Psoas muscle (tissue), 8 donors: ENCODE data around the gene TEKT5. TPM values are rescaled to one million over a fixed set of nuclear protein-coding genes. Genes with fewer than 3 reads are reported as not detected.
A peak's percentile ranks its signal among the peaks of the same experiment; 100 is the strongest.

Experiments
- ATAC-seq, 4 donors: fragments of 200-7000 bp; cut with Tn5 transposase; one replicate each; pipeline ENCODE4 v1.9.1; 2020; ENCODE audit warnings: moderate library complexity in 3 of 4, mild to moderate bottlenecking in 2 of 4
- DNase-seq, 2 donors: peaks; one replicate each; pipeline ENCODE4 v3.0.0-alpha.2; 2020
- H3K27ac ChIP-seq: fragments of 200-600 bp; one replicate; pipeline ENCODE4 v1.8.0; 2022
- H3K27me3 ChIP-seq, 3 donors: fragments of 200-600 bp in 1 of 3; one replicate each; pipeline versions ENCODE4 v1.6.1 to v1.8.0; 2013 to 2022; ENCODE audit warnings: low read length in 2 of 3, mild to moderate bottlenecking in 2 of 3, moderate library complexity in 1 of 3; ENCODE audit not compliant: insufficient read depth in 3 of 3
- H3K36me3 ChIP-seq, 2 donors: fragments of 200-600 bp in 1 of 2; one replicate each; pipeline versions ENCODE4 v1.6.1 to v1.8.0; 2013 to 2022; ENCODE audit warnings: low read depth in 1 of 2, mild to moderate bottlenecking in 1 of 2, moderate library complexity in 1 of 2; ENCODE audit not compliant: insufficient read depth in 1 of 2
- H3K4me1 ChIP-seq: fragments of 200-600 bp; one replicate; pipeline ENCODE4 v1.8.0; 2022
- H3K4me3 ChIP-seq: fragments of 200-600 bp; one replicate; pipeline ENCODE4 v1.8.0; 2022; ENCODE audit warnings: mild to moderate bottlenecking
- H3K9me3 ChIP-seq: fragments of 200-600 bp; one replicate; pipeline ENCODE4 v1.8.0; 2022
- WGBS, 3 donors: extraction: QIAGEN DNeasy Blood & Tissue Kit; methylation state at CpG; one replicate each; pipeline versions ENCODE4 v1.1.6 to v1.1.7; 2013; 5-methylcytosine and 5-hydroxymethylcytosine counted together
- intact Hi-C, 2 donors: fragments of 100-400 bp; cut with DNase I; formaldehyde crosslinking; loops; one replicate each; pipeline versions ENCODE4 v1.11.0 to v1.14.2; 2022
- polyA plus RNA-seq, 3 donors: library from polyadenylated mRNA; stranded (reverse); fragments of 200-250 nt; gene quantifications; one replicate each; pipeline ENCODE4 v1.2.3, GENCODE V29; 2013
- total RNA-seq, 4 donors: library from RNA; stranded (reverse); fragmentation: NEBNext Ultra II Directional in 2 of 4; extraction: Animal tissue kit (Norgen Biotek cat#: 25700) in 2 of 4; gene quantifications; one replicate each; pipeline versions ENCODE4 v1.2.1 to v1.2.4, GENCODE V29; 2021 to 2023
- TF ChIP-seq, protein P1 (sequence below): fragments of 200-600 bp; IDR thresholded peaks from one replicate; pipeline ENCODE4 v1.8.0; 2022; ENCODE audit warnings: antibody characterized with exemption
- donor health status: healthy with polysubstance abuse.
- donor health status: DM: no; HTN: no; CAD: no; lungs with moderate emphysema.
- donor health status: Bipolar disorder and iron deficiency.
- donor health status: healthy.
- donor health status: DM: yes; HTN: yes; CAD: no.
- donor health status: DM: no; HTN: no; CAD: no.
- donor health status: DM: no; HTN: no; CAD: no.
- donor health status: DM: yes; HTN: yes; CAD: no.

TEKT5 gene
- total and polyA plus RNA-seq, 7 donors = not detected

DNA sequence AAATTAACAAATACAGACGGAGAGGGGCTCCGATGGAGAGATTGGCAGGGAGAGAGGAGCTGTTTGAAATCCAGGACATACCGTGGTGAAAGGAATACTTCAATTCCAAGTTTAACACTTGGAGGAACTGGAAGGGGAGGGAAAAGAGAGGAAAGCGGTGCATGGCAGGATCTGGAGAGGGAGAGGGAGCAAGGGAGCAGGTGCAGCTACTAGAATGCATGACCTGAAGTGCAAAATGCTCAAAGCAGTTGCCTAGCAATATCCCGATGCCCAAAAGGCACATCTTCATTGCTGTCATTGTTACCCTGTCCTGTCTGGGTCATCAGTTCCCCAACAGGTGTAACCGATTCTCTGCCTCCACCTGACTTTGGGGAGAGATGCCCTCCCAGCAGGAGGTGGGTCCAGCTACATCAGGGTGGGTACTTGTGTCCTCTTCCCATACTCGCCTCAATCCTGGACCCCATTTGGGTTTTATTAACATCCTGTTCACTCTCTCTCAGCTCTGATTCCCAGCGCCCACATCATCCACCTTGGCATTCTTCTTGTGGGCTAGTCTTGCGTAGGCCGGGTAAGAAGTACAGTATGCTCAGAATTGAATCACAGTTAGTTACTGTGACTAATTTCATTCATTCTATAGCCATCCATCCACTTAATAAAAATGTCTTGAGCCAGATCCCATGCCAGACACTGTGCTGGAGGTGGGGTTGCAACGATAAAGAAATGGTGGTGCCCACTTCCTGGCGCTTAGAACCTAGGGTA lies 76.9 kb downstream of the TEKT5 start:
- Histone ChIP-seq H3K36me3 (no peaks in the 10 kb centered on the region), H3K27me3 (peaks cover 0 to 3% (median 0%) of the 10 kb centered on the region in 3 donors), H3K27ac (no peak overlapping the region), H3K9me3 (no peaks in the 10 kb centered on the region), H3K4me3 (no peak overlapping the region), H3K4me1 (no peaks in the 10 kb centered on the region)
- intact Hi-C loops = no loop called here
- DNase-seq (no peak), ATAC-seq (no peak)
- WGBS, 3 donors = 69 to 73% (median 71%) methylated on average over 12 of the region's 12 CpGs
- TF ChIP-seq, protein P1, sequence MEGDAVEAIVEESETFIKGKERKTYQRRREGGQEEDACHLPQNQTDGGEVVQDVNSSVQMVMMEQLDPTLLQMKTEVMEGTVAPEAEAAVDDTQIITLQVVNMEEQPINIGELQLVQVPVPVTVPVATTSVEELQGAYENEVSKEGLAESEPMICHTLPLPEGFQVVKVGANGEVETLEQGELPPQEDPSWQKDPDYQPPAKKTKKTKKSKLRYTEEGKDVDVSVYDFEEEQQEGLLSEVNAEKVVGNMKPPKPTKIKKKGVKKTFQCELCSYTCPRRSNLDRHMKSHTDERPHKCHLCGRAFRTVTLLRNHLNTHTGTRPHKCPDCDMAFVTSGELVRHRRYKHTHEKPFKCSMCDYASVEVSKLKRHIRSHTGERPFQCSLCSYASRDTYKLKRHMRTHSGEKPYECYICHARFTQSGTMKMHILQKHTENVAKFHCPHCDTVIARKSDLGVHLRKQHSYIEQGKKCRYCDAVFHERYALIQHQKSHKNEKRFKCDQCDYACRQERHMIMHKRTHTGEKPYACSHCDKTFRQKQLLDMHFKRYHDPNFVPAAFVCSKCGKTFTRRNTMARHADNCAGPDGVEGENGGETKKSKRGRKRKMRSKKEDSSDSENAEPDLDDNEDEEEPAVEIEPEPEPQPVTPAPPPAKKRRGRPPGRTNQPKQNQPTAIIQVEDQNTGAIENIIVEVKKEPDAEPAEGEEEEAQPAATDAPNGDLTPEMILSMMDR = no peak

DNA sequence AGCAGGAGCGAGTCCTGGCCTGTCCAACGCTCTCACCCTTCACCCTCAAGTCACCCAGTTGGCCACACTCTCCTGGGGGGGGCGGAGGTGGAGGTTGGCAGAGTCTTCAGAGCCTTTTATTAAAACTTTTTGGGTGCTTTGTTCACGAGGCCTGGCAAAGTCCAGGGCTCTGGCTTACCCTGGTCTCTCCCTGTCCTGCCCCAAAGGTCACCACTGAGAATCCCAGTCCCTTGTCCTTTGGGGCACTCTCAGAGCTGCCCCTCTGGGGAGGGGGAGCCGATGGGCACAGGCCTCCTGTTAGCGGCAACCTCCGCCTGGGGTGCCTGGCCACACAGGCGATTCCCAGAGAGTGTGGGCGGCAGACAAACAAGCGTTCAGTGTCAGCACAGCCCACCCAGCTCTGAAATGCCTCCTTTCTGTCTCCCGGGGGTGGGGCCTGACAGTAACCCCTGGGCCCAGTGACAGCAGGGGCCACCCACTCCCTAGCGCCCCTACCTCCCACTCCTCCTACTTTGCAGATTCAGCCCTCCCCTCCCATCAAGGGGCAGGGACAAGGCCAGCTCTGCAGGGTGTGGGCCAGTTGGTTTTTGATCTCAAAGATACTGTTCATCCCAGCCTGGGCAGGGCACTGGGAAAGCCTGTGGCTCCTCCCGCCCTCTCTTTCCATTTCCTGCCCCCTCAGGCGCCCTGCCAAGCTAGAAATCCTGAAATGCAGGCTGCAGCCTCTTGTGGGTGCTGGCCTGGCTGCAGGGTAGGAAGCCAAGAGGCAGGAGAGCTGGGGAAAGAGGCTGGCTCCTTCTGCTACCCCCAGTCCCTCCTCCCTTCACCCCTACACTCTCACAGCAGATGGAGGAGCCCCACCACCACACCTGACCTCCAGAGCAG lies 77.7 kb downstream of the TEKT5 start:
- H3K36me3 ChIP-seq = no peaks in the 10 kb centered on the region
- no peak overlapping the region for H3K27ac ChIP-seq
- 33 to 51% (median 43%) methylated on average over 11 to 14 of the region's 14 CpGs for WGBS, 3 donors
- no peak overlapping the region for H3K4me3 ChIP-seq
- no peaks in the 10 kb centered on the region for H3K4me1 ChIP-seq
- ATAC-seq = no peak
- peak; percentile 39 to 62 for DNase-seq
- intact Hi-C loops = no loop called here
- no peaks in the 10 kb centered on the region for H3K9me3 ChIP-seq
- H3K27me3 ChIP-seq = peaks cover 0 to 3% (median 0%) of the 10 kb centered on the region in 3 donors
- TF ChIP-seq, protein P1 = no peak

DNA sequence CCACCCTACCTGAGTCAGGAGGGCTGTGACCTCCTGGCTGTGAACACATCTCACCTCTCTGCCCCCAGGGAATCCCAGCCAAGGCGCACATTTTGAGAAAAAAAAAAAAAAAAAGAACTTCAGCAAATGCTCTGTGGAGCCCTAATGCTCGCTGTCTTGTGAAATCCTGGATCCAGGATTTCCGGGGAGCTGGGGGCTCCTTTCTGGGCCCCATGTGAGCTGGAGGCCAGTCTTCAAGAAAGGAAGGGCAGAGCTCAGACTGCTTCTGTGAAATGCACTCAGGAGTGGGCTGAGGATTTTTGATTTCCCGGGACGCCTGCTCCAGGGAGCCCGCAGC lies 78.3 kb downstream of the TEKT5 start:
- 68 to 81% (median 76%) methylated on average over 6 of the region's 6 CpGs for WGBS, 3 donors
- intact Hi-C loops = no loop called here
- Histone ChIP-seq H3K4me3 (no peak overlapping the region), H3K36me3 (no peaks in the 10 kb centered on the region), H3K27ac (no peak overlapping the region), H3K4me1 (no peaks in the 10 kb centered on the region), H3K27me3 (peaks cover 0 to 3% (median 0%) of the 10 kb centered on the region in 3 donors), H3K9me3 (no peaks in the 10 kb centered on the region)
- ATAC-seq (no peak), DNase-seq (no peak)
- TF ChIP-seq, protein P1 = no peak

DNA sequence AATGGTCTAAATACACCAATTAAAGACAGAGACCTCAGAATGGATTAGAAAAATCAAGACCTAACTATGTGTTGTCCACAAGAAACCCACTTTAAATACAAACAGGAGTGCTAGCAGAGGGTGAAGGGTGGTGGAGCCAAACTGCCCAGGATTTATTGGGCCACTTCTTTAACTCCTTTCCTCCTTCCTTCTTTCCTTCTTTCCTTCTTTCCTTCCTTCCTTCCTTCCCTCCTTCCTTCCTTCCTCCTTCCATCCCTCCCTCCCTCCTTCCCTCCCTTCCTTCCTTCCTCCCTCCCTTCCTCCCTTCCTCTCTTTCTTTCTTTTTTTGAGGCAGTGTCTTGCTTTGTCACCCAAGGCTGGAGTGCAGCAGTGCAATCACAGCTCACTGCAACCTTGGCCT lies 80.0 kb downstream of the TEKT5 start:
- H3K4me3 ChIP-seq = no peak overlapping the region
- no peaks in the 10 kb centered on the region for H3K9me3 ChIP-seq
- H3K36me3 ChIP-seq = no peaks in the 10 kb centered on the region
- no peak for DNase-seq
- H3K27me3 ChIP-seq = peaks cover 0 to 3% (median 0%) of the 10 kb centered on the region in 3 donors
- no peak overlapping the region for H3K27ac ChIP-seq
- intact Hi-C loops = no loop called here
- no peaks in the 10 kb centered on the region for H3K4me1 ChIP-seq
- no peak for ATAC-seq
- TF ChIP-seq, protein P1 = no peak
